ENCODE data around the gene PIGT. TPM values are rescaled to one million over a fixed set of nuclear protein-coding genes. Genes with fewer than 3 reads are reported as not detected.

PIGT gene
- total RNA-seq, 1 experiment from 2014 or later = 101 TPM

DNA sequence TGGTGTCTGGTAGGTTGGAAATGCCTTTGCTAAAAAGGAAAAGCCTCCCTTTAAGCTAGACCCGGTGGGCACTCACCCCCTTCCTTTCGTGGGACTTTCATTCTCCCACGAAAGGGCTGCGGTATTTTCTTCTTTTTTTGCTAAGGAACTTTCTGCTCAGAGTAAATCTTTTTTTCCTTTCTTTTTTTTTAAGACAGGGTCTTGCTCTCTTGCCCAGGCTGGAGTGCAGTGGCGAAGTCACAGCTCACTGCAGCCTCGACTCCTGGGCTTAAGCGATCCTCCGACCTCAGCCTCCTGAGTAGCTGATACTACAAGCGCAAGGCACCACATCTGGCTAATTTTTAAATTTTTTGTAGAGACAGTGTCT lies 41.9 kb upstream of the PIGT start:
- POLR2A ChIA-PET (ENCODE audit: unreplicated experiment) = no interaction called here
- no TSS peak for BruUV-seq (replicated peaks)
- H3K27ac ChIP-seq = no peak overlapping the region
- CTCF ChIA-PET = interaction anchor here (0.6 to 2.8 kb wide), 10 partner anchors 11 to 396 kb away, joined by 3 to 48 read pairs (median 4); partner anchors contain the start of gene SYS1
- H4K20me1 ChIP-seq (ENCODE audit: insufficient read depth) = no peaks in the 10 kb centered on the region
- H3K4me2 ChIP-seq = no peak overlapping the region
- H3K4me1 ChIP-seq (replicated peaks; ENCODE audit: insufficient read depth) = no peaks in the 10 kb centered on the region
- no peak overlapping the region for H2AFZ ChIP-seq
- H3K36me3 ChIP-seq (ENCODE audit: low read depth) = no peaks in the 10 kb centered on the region
- no peak for DNase-seq
- no peaks in the 10 kb centered on the region for H3K27me3 ChIP-seq (ENCODE audit: insufficient read depth, low read depth)
- no peaks in the 10 kb centered on the region for H3K9me2 ChIP-seq (ENCODE audit: insufficient read depth)
- no peaks in the 10 kb centered on the region; the same call in none of the 2 replicates for H3F3A ChIP-seq (ENCODE audit: insufficient read depth, low read depth)
- H3K9me3 ChIP-seq (ENCODE audit: insufficient read depth, low read depth) = no peaks in the 10 kb centered on the region
- H3K4me3 ChIP-seq = no peak overlapping the region
- intact Hi-C loops (cut with micrococcal nuclease; ENCODE audit: unreplicated experiment) = loop anchor here (2.0 kb wide), 2 partner anchors 63 to 397 kb away; no protein-coding TSS in a partner anchor
- TF ChIP-seq EZH2 (IDR thresholded peaks at IDR 0.05; ENCODE audit: low read depth) = no peak
- TF ChIP-seq, protein P1, sequence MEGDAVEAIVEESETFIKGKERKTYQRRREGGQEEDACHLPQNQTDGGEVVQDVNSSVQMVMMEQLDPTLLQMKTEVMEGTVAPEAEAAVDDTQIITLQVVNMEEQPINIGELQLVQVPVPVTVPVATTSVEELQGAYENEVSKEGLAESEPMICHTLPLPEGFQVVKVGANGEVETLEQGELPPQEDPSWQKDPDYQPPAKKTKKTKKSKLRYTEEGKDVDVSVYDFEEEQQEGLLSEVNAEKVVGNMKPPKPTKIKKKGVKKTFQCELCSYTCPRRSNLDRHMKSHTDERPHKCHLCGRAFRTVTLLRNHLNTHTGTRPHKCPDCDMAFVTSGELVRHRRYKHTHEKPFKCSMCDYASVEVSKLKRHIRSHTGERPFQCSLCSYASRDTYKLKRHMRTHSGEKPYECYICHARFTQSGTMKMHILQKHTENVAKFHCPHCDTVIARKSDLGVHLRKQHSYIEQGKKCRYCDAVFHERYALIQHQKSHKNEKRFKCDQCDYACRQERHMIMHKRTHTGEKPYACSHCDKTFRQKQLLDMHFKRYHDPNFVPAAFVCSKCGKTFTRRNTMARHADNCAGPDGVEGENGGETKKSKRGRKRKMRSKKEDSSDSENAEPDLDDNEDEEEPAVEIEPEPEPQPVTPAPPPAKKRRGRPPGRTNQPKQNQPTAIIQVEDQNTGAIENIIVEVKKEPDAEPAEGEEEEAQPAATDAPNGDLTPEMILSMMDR (conservative IDR thresholded peaks at IDR 0.05) = peak; percentile 40; the same call in 1 of the 2 replicates
- no peaks in the 10 kb centered on the region for H3K79me2 ChIP-seq (ENCODE audit: low read depth)

DNA sequence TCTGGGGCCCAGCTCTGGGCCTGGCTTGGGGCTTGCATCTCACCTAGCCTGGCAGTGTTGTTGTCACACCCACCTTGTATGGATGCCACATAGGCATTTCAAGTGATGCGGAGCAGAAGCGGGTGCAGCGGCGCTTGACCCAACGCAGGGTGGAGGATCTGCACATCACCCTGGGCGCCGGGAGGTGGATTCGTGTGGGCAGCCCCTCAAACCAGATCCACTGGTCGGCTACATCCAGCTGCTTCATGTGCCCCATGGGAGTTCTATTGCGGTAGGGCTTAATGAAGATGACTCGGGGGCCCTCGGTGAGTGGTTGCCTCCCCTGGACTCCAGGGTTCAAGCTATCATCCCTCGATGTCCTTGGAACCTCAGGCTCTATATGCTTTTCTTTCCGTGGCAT lies 41.0 kb upstream of the PIGT start:
- Histone ChIP-seq H3K27ac (no peak overlapping the region), H2AFZ (no peak overlapping the region), H3K27me3 (ENCODE audit: insufficient read depth, low read depth) (no peaks in the 10 kb centered on the region), H3K4me3 (no peak overlapping the region), H3K79me2 (ENCODE audit: low read depth) (no peaks in the 10 kb centered on the region), H3K36me3 (ENCODE audit: low read depth) (no peaks in the 10 kb centered on the region), H3K4me1 (replicated peaks; ENCODE audit: insufficient read depth) (no peaks in the 10 kb centered on the region), H3K4me2 (no peak overlapping the region), H3K9me2 (ENCODE audit: insufficient read depth) (no peaks in the 10 kb centered on the region), H3K9me3 (ENCODE audit: insufficient read depth, low read depth) (no peaks in the 10 kb centered on the region), H3F3A (ENCODE audit: insufficient read depth, low read depth) (no peaks in the 10 kb centered on the region; the same call in none of the 2 replicates), H4K20me1 (ENCODE audit: insufficient read depth) (no peaks in the 10 kb centered on the region)
- ChIA-PET POLR2A (ENCODE audit: unreplicated experiment) (no interaction called here), CTCF (no interaction called here)
- no peak for DNase-seq
- no TSS peak for BruUV-seq (replicated peaks)
- TF ChIP-seq, protein P1 (conservative IDR thresholded peaks at IDR 0.05) = no peak
- no peak for TF ChIP-seq EZH2 (IDR thresholded peaks at IDR 0.05; ENCODE audit: low read depth)
- intact Hi-C loops (cut with micrococcal nuclease; ENCODE audit: unreplicated experiment) = loop anchor here (2.0 kb wide), 2 partner anchors 62 to 396 kb away; no protein-coding TSS in a partner anchor

- no peaks in the 10 kb centered on the region for H3K9me3 ChIP-seq (ENCODE audit: insufficient read depth, low read depth)
- H2AFZ ChIP-seq = no peak overlapping the region
- H4K20me1 ChIP-seq (ENCODE audit: insufficient read depth) = no peaks in the 10 kb centered on the region
- ChIA-PET CTCF (interaction anchor here (0.6 kb wide), 1 partner anchor 57 kb away, joined by 7 read pairs; no protein-coding TSS in a partner anchor), POLR2A (ENCODE audit: unreplicated experiment) (interaction anchor here (0.6 kb wide), 1 partner anchor 31 kb away, joined by 6 read pairs; no protein-coding TSS in a partner anchor)
- no peaks in the 10 kb centered on the region for H3K79me2 ChIP-seq (ENCODE audit: low read depth)
- H3K9me2 ChIP-seq (ENCODE audit: insufficient read depth) = no peaks in the 10 kb centered on the region
- intact Hi-C loops (cut with micrococcal nuclease; ENCODE audit: unreplicated experiment) = no loop called here
- no peak overlapping the region for H3K27ac ChIP-seq
- no peaks in the 10 kb centered on the region; the same call in 1 of the 2 replicates for H3F3A ChIP-seq (ENCODE audit: insufficient read depth, low read depth)
- TF ChIP-seq EZH2 (IDR thresholded peaks at IDR 0.05; ENCODE audit: low read depth) = no peak
- TF ChIP-seq, protein P1 (conservative IDR thresholded peaks at IDR 0.05) = no peak
- no peaks in the 10 kb centered on the region for H3K4me1 ChIP-seq (replicated peaks; ENCODE audit: insufficient read depth)
- H3K4me3 ChIP-seq = no peak overlapping the region
- H3K4me2 ChIP-seq = no peak overlapping the region
- BruUV-seq (replicated peaks) = no TSS peak
- H3K27me3 ChIP-seq (ENCODE audit: insufficient read depth, low read depth) = no peaks in the 10 kb centered on the region
- DNase-seq = no peak
- no peaks in the 10 kb centered on the region for H3K36me3 ChIP-seq (ENCODE audit: low read depth)
Observed at GRCh38 chr20:45377269-45377668, 38.7 kb upstream of the PIGT start.
